Heart left ventricle (tissue), 13 donors: Measurements from ENCODE around the gene GPR89B.

ENCODE experiments used
- POLR2A ChIP-seq, 2 donors: fragments of 450-650 bp; IDR thresholded peaks; one replicate each; pipeline ENCODE4 v1.6.1; 2017; ENCODE audit warnings: antibody characterized with exemption in 2 of 2, mild to moderate bottlenecking in 2 of 2, moderate library complexity in 2 of 2
- TF ChIP-seq, protein P1 (sequence below), 12 donors: fragments of 200-600 bp; sonication (generic) in 4 of 12; IDR thresholded peaks; one replicate each; pipeline versions ENCODE4 v1.5.0 to v1.8.0; 2018 to 2022; ENCODE audit warnings: antibody characterized with exemption in 12 of 12, mild to moderate bottlenecking in 5 of 12
- donor health status: ischemic (EF 13 %, LVEDD 7.1; RV severe dilation, severe dysfunction).
- donor health status: DM: no; HTN: yes; CAD: no.
- donor health status: DM: no; HTN: no; CAD: no.
- donor health status: ischemic (EF 25% LVEDD 6.9; RV normal size, moderate dysfunction).
- donor health status: ischemic (EF 25% LVEDD 5.7; RV mildly dilated, moderate dysfunction).
- donor health status: ischemic (EF 35%, LVEDD 5.7; RV mildly dilated, moderate dysfunction).
- donor health status: nonischemic (EF 11% LVEDD 7.7; RV severe dilation, severe dysfunction).
- donor health status: DM: yes; HTN: yes; CAD: no.
- donor health status: PGD.
- donor health status: ischemic (EF 29% LVEDD 5.4; RV normal size, mild dysfunction).
- donor health status: nonischemic (EF 23%, LVEDD 6.1; RV moderate dilation, normal function).

DNA sequence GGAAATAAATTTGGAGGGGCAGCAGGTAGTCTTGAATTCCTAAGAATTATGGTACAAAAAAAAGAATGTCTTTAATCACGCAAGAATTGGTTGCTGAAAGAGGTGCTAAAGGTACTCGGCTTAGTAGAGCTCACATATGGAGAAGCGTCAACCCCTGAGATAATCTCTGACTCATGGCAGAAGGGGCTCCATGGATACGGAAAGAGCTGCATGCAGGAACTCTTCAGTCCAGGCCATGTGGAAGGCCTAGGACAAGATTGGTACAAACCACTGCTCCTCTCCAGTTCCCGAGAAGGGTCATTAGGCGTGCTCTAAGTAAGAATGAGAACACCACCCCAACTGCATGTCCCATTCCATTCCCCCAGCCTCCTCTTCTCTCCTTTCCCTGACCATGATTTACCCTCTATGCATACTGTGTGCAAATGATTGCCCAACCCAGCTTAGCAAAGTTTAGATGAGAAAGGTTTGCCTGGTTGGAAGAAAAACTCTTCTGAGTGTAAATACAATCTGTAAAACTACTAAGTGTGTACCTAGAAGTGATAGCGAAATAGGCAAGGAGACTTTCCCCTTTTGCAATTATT, 14.8 kb upstream of the GPR89B start:
- TF ChIP-seq POLR2A (IDR thresholded peaks at IDR 0.05), result no peak
- TF ChIP-seq, protein P1, sequence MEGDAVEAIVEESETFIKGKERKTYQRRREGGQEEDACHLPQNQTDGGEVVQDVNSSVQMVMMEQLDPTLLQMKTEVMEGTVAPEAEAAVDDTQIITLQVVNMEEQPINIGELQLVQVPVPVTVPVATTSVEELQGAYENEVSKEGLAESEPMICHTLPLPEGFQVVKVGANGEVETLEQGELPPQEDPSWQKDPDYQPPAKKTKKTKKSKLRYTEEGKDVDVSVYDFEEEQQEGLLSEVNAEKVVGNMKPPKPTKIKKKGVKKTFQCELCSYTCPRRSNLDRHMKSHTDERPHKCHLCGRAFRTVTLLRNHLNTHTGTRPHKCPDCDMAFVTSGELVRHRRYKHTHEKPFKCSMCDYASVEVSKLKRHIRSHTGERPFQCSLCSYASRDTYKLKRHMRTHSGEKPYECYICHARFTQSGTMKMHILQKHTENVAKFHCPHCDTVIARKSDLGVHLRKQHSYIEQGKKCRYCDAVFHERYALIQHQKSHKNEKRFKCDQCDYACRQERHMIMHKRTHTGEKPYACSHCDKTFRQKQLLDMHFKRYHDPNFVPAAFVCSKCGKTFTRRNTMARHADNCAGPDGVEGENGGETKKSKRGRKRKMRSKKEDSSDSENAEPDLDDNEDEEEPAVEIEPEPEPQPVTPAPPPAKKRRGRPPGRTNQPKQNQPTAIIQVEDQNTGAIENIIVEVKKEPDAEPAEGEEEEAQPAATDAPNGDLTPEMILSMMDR (IDR thresholded peaks at IDR 0.05), result no peak
